ENCODE measurements around the gene KCNJ6.

DNA sequence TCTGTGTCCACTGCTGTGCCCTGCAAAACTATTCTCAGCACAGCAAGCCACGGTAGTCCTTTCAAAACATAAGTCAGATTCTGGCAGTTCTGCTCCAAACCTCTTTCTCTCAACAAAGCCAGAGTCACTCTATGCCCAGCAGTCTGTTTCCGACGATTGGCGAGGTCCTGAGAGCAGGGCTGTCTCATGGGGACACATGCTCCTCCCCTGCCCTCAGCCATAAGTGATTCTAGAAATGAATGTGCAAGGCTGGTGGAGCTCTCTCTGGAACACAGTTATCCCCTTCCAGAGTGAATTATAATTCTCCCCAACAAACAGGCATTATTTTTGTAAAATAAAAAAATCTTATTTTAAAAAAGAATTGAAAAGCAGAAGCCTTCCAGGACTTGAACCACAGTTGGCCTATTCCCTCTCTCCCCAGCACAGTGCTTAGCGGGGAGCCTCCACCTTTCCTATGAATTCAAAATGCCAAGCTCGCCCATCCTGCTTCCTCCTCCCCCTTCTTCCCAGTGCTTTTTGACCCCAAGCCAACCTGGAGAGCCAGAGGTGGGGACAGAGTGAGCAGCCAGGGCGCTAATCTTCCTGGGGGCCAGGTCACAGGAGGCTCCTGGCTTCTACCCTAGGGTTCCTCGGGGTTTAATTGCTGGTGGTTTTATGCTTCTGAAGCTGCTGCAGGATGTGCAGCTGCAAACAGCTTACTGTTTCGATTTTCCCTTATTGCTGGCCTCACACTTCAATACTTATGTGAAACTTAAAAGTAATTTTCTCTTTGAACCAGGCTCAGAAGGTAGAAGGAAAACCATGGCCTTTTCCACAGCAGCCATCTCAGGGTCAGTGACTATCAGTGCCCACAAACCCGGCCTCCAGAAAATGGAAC lies 41.1 kb downstream of the KCNJ6 start:
- TF ChIP-seq, protein P1, sequence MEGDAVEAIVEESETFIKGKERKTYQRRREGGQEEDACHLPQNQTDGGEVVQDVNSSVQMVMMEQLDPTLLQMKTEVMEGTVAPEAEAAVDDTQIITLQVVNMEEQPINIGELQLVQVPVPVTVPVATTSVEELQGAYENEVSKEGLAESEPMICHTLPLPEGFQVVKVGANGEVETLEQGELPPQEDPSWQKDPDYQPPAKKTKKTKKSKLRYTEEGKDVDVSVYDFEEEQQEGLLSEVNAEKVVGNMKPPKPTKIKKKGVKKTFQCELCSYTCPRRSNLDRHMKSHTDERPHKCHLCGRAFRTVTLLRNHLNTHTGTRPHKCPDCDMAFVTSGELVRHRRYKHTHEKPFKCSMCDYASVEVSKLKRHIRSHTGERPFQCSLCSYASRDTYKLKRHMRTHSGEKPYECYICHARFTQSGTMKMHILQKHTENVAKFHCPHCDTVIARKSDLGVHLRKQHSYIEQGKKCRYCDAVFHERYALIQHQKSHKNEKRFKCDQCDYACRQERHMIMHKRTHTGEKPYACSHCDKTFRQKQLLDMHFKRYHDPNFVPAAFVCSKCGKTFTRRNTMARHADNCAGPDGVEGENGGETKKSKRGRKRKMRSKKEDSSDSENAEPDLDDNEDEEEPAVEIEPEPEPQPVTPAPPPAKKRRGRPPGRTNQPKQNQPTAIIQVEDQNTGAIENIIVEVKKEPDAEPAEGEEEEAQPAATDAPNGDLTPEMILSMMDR (IDR thresholded peaks at IDR 0.05 in 4 of 5, conservative IDR thresholded peaks at IDR 0.05 in 1 of 5) = no peak
- no peak for TF ChIP-seq POLR2A (IDR thresholded peaks at IDR 0.05)
